ENCODE data around the gene EIF2D.

EIF2D gene

GRCh38 chr1:206600527-206600926, 11.7 kb downstream of the EIF2D start:
- no peaks in the 10 kb centered on the region for H3K27me3 ChIP-seq (ENCODE audit: low read depth, low read length)
- H3K9me3 ChIP-seq (ENCODE audit: control insufficient read depth in 1 of 2, low read length in 2 of 2) = no peaks in the 10 kb centered on the region
- H3K4me3 ChIP-seq (ENCODE audit: low read depth in 1 of 2, low read length in 2 of 2) = no peak overlapping the region
- H3K27ac ChIP-seq (ENCODE audit: low read length) = no peak overlapping the region
- H3K4me1 ChIP-seq (ENCODE audit: control insufficient read depth in 1 of 2, insufficient read depth in 2 of 2, low read length in 2 of 2) = no peaks in the 10 kb centered on the region
- H3K36me3 ChIP-seq (ENCODE audit: control insufficient read depth in 1 of 2, insufficient read depth in 2 of 2, low read length in 2 of 2) = peaks cover 63 to 83% of the 10 kb centered on the region in 2 donors

DNA sequence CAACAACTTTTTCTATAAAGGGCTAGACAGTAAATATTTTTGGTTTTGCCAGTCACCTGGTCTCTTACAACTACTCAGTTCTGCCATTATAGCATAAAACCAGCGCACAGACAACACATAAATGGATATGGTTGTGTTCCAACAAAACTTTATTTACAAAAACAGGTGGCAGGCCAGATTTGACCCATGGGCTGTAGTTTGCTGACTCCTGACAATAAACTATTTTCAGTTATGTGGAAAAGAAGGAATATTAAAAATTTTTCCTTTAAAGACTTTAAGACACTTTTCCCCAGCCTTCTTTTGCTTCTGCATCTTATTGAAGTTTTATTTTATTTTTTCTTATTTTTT, 16.0 kb downstream of the EIF2D start:
- H3K9me3 ChIP-seq (ENCODE audit: control insufficient read depth in 1 of 2, low read length in 2 of 2) = no peaks in the 10 kb centered on the region
- peaks cover 69 to 88% of the 10 kb centered on the region in 2 donors for H3K36me3 ChIP-seq (ENCODE audit: control insufficient read depth in 1 of 2, insufficient read depth in 2 of 2, low read length in 2 of 2)
- no peaks in the 10 kb centered on the region for H3K27me3 ChIP-seq (ENCODE audit: low read depth, low read length)
- no peak overlapping the region for H3K4me3 ChIP-seq (ENCODE audit: low read depth in 1 of 2, low read length in 2 of 2)
- H3K27ac ChIP-seq (ENCODE audit: low read length) = no peak overlapping the region
- H3K4me1 ChIP-seq (ENCODE audit: control insufficient read depth in 1 of 2, insufficient read depth in 2 of 2, low read length in 2 of 2) = no peaks in the 10 kb centered on the region

GRCh38 chr1:206595581-206596318, 16.5 kb downstream of the EIF2D start:
- H3K9me3 ChIP-seq (ENCODE audit: control insufficient read depth in 1 of 2, low read length in 2 of 2) = no peaks in the 10 kb centered on the region
- H3K4me1 ChIP-seq (ENCODE audit: control insufficient read depth in 1 of 2, insufficient read depth in 2 of 2, low read length in 2 of 2) = peaks cover 0 to 1% of the 10 kb centered on the region in 2 donors
- no peak overlapping the region for H3K4me3 ChIP-seq (ENCODE audit: low read depth in 1 of 2, low read length in 2 of 2)
- H3K36me3 ChIP-seq (ENCODE audit: control insufficient read depth in 1 of 2, insufficient read depth in 2 of 2, low read length in 2 of 2) = peaks cover 71 to 91% of the 10 kb centered on the region in 2 donors
- H3K27me3 ChIP-seq (ENCODE audit: low read depth, low read length) = no peaks in the 10 kb centered on the region
- no peak overlapping the region for H3K27ac ChIP-seq (ENCODE audit: low read length)

- no peaks in the 10 kb centered on the region for H3K9me3 ChIP-seq (ENCODE audit: control insufficient read depth in 1 of 2, low read length in 2 of 2)
- H3K27ac ChIP-seq (ENCODE audit: low read length) = no peak overlapping the region
- no peak overlapping the region for H3K4me3 ChIP-seq (ENCODE audit: low read depth in 1 of 2, low read length in 2 of 2)
- H3K27me3 ChIP-seq (ENCODE audit: low read depth, low read length) = no peaks in the 10 kb centered on the region
- H3K4me1 ChIP-seq (ENCODE audit: control insufficient read depth in 1 of 2, insufficient read depth in 2 of 2, low read length in 2 of 2) = peaks cover 0 to 14% of the 10 kb centered on the region in 2 donors
- peaks cover 61 to 75% of the 10 kb centered on the region in 2 donors for H3K36me3 ChIP-seq (ENCODE audit: control insufficient read depth in 1 of 2, insufficient read depth in 2 of 2, low read length in 2 of 2)
These were observed 18.8 kb downstream of the EIF2D start for GRCh38 chr1:206593351-206593925.

- Histone ChIP-seq H3K9me3 (ENCODE audit: control insufficient read depth in 1 of 2, low read length in 2 of 2) (no peaks in the 10 kb centered on the region), H3K27ac (ENCODE audit: low read length) (no peak overlapping the region), H3K36me3 (ENCODE audit: control insufficient read depth in 1 of 2, insufficient read depth in 2 of 2, low read length in 2 of 2) (peaks cover 50 to 73% of the 10 kb centered on the region in 2 donors)
These were observed 20.6 kb downstream of the EIF2D start for GRCh38 chr1:206591696-206592095.

GRCh38 chr1:206591226-206591625, 21.0 kb downstream of the EIF2D start:
- Histone ChIP-seq H3K9me3 (ENCODE audit: control insufficient read depth in 1 of 2, low read length in 2 of 2) (no peaks in the 10 kb centered on the region), H3K27ac (ENCODE audit: low read length) (peak overlapping the region; percentile 40), H3K27me3 (ENCODE audit: low read depth, low read length) (no peaks in the 10 kb centered on the region), H3K4me3 (ENCODE audit: low read depth in 1 of 2, low read length in 2 of 2) (no peak overlapping the region), H3K4me1 (ENCODE audit: control insufficient read depth in 1 of 2, insufficient read depth in 2 of 2, low read length in 2 of 2) (peaks cover 0 to 21% of the 10 kb centered on the region in 2 donors), H3K36me3 (ENCODE audit: control insufficient read depth in 1 of 2, insufficient read depth in 2 of 2, low read length in 2 of 2) (peaks cover 52 to 72% of the 10 kb centered on the region in 2 donors)

More at GRCh38 chr1:206591696-206592095, 20.6 kb downstream of the EIF2D start:
- H3K27me3 ChIP-seq (ENCODE audit: low read depth, low read length) = no peaks in the 10 kb centered on the region
- H3K4me1 ChIP-seq (ENCODE audit: control insufficient read depth in 1 of 2, insufficient read depth in 2 of 2, low read length in 2 of 2) = peaks cover 0 to 21% of the 10 kb centered on the region in 2 donors
- no peak overlapping the region for H3K4me3 ChIP-seq (ENCODE audit: low read depth in 1 of 2, low read length in 2 of 2)

- Histone ChIP-seq H3K27me3 (ENCODE audit: low read depth, low read length) (no peaks in the 10 kb centered on the region), H3K27ac (ENCODE audit: low read length) (peak overlapping the region; percentile 40), H3K9me3 (ENCODE audit: control insufficient read depth in 1 of 2, low read length in 2 of 2) (no peaks in the 10 kb centered on the region), H3K4me1 (ENCODE audit: control insufficient read depth in 1 of 2, insufficient read depth in 2 of 2, low read length in 2 of 2) (peaks cover 0 to 21% of the 10 kb centered on the region in 2 donors), H3K36me3 (ENCODE audit: control insufficient read depth in 1 of 2, insufficient read depth in 2 of 2, low read length in 2 of 2) (peaks cover 44 to 72% of the 10 kb centered on the region in 2 donors), H3K4me3 (ENCODE audit: low read depth in 1 of 2, low read length in 2 of 2) (no peak overlapping the region)
These were observed 22.1 kb downstream of the EIF2D start for GRCh38 chr1:206590025-206590758.

- H3K27ac ChIP-seq (ENCODE audit: low read length) = peak overlapping the region; percentile 35
- H3K4me3 ChIP-seq (ENCODE audit: low read depth in 1 of 2, low read length in 2 of 2) = no peak overlapping the region
- H3K9me3 ChIP-seq (ENCODE audit: control insufficient read depth in 1 of 2, low read length in 2 of 2) = no peaks in the 10 kb centered on the region
- H3K27me3 ChIP-seq (ENCODE audit: low read depth, low read length) = no peaks in the 10 kb centered on the region
- peaks cover 40 to 70% of the 10 kb centered on the region in 2 donors for H3K36me3 ChIP-seq (ENCODE audit: control insufficient read depth in 1 of 2, insufficient read depth in 2 of 2, low read length in 2 of 2)
- peaks cover 0 to 21% of the 10 kb centered on the region in 2 donors for H3K4me1 ChIP-seq (ENCODE audit: control insufficient read depth in 1 of 2, insufficient read depth in 2 of 2, low read length in 2 of 2)
These were observed 23.1 kb downstream of the EIF2D start for GRCh38 chr1:206589206-206589605.

- peaks cover 40 to 67% of the 10 kb centered on the region in 2 donors for H3K36me3 ChIP-seq (ENCODE audit: control insufficient read depth in 1 of 2, insufficient read depth in 2 of 2, low read length in 2 of 2)
- no peak overlapping the region for H3K4me3 ChIP-seq (ENCODE audit: low read depth in 1 of 2, low read length in 2 of 2)
- no peaks in the 10 kb centered on the region for H3K9me3 ChIP-seq (ENCODE audit: control insufficient read depth in 1 of 2, low read length in 2 of 2)
- no peaks in the 10 kb centered on the region for H3K27me3 ChIP-seq (ENCODE audit: low read depth, low read length)
- H3K4me1 ChIP-seq (ENCODE audit: control insufficient read depth in 1 of 2, insufficient read depth in 2 of 2, low read length in 2 of 2) = peaks cover 0 to 21% of the 10 kb centered on the region in 2 donors
- peak overlapping the region; percentile 35 for H3K27ac ChIP-seq (ENCODE audit: low read length)
These were observed 23.8 kb downstream of the EIF2D start for GRCh38 chr1:206588492-206588891.

- H3K4me1 ChIP-seq (ENCODE audit: control insufficient read depth in 1 of 2, insufficient read depth in 2 of 2, low read length in 2 of 2) = peaks cover 0 to 21% of the 10 kb centered on the region in 2 donors
- H3K9me3 ChIP-seq (ENCODE audit: control insufficient read depth in 1 of 2, low read length in 2 of 2) = no peaks in the 10 kb centered on the region
- no peak overlapping the region for H3K4me3 ChIP-seq (ENCODE audit: low read depth in 1 of 2, low read length in 2 of 2)
- H3K27me3 ChIP-seq (ENCODE audit: low read depth, low read length) = no peaks in the 10 kb centered on the region
- no peak overlapping the region for H3K27ac ChIP-seq (ENCODE audit: low read length)
- peaks cover 35 to 61% of the 10 kb centered on the region in 2 donors for H3K36me3 ChIP-seq (ENCODE audit: control insufficient read depth in 1 of 2, insufficient read depth in 2 of 2, low read length in 2 of 2)
These were observed 24.4 kb downstream of the EIF2D start for GRCh38 chr1:206587904-206588303.
